ENCODE data around the gene KCNQ1. TPM values are rescaled to one million over a fixed set of nuclear protein-coding genes. Genes with fewer than 3 reads are reported as not detected.

The KCNQ1 gene
- total and polyA plus RNA-seq, 2 donors (not counting 3 experiments of a cell fraction or from before 2014, with no cell fraction given): 0.07 to 0.09 TPM

DNA sequence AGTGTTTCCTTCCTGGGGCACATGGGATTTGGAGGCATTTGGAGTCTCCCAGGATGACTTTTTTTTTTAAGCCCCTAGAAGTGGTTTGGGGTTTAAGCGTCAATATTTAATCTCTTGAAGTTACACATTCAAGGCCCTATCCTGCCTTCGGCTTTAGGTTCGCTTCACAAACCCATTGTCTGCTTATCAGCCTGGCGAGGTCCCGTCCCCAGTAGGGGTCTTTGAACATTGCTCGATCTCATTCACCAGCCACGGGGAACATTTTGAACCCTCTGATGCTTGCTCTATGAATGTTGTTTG lies 75.9 kb downstream of the KCNQ1 start:
- no peaks in the 10 kb centered on the region for H3K27me3 ChIP-seq (ENCODE audit: control insufficient read depth in 2 of 2, insufficient read depth in 2 of 2, low read length in 2 of 2)
- no peak overlapping the region for H3K9ac ChIP-seq (replicated peaks; ENCODE audit: extremely low read depth, insufficient read depth, low read length)
- intact Hi-C loops (cut with micrococcal nuclease) (no loop called here), dilution Hi-C loops (cut with MboI; ENCODE audit: extremely low pct_ligation_motif_present, low sequenced_read_pairs) (no loop called here)
- H3K4me2 ChIP-seq (ENCODE audit: insufficient read depth, low read length): no peak overlapping the region
- H3K9me1 ChIP-seq (replicated peaks; ENCODE audit: control insufficient read depth, extremely low read depth, insufficient read depth, low read length): no peaks in the 10 kb centered on the region
- H3K36me3 ChIP-seq (ENCODE audit: control insufficient read depth in 2 of 2, extremely low read depth in 1 of 2, insufficient read depth in 2 of 2, low read length in 2 of 2): no peaks in the 10 kb centered on the region
- no peaks in the 10 kb centered on the region for H3K4me1 ChIP-seq (ENCODE audit: control insufficient read depth, extremely low read depth, insufficient read depth, low read length)
- no peak overlapping the region for H2AFZ ChIP-seq (ENCODE audit: low read depth, low read length)
- no peak overlapping the region for H3K27ac ChIP-seq (ENCODE audit: insufficient read depth, low read depth, low read length)
- BruUV-seq (replicated peaks): no TSS peak
- DNase-seq (ENCODE audit: low read depth, low spot score) (no peak), FAIRE-seq (no peak)
- POLR2A ChIA-PET: no interaction called here
- no peaks in the 10 kb centered on the region for H4K20me1 ChIP-seq (replicated peaks; ENCODE audit: control insufficient read depth, extremely low read depth, insufficient read depth, low read length)
- H3K4me3 ChIP-seq (replicated peaks in 1 of 3; ENCODE audit: insufficient read depth in 1 of 3, low read depth in 1 of 3, low read length in 3 of 3): no peak overlapping the region
- H3K79me2 ChIP-seq (ENCODE audit: control insufficient read depth, insufficient read depth, low read length): no peaks in the 10 kb centered on the region
- CTCF ChIA-PET: no interaction called here
- no peaks in the 10 kb centered on the region for H3K9me3 ChIP-seq (replicated peaks; ENCODE audit: control insufficient read depth, insufficient read depth, low read length)
- no peak for TF ChIP-seq POLR2AphosphoS5 (IDR thresholded peaks at IDR 0.05; ENCODE audit: insufficient read depth, low read depth, low read length)
- no peak for TF ChIP-seq EZH2 (IDR thresholded peaks at IDR 0.05; ENCODE audit: borderline replicate concordance, low read depth, low read length, severe bottlenecking)
- no peak for TF ChIP-seq MYC (IDR thresholded peaks at IDR 0.05; ENCODE audit: low read depth, low read length)
- no peak for TF ChIP-seq FOS (IDR thresholded peaks at IDR 0.05; ENCODE audit: borderline replicate concordance, insufficient read depth, low read length)
- no peak for TF ChIP-seq JUN (IDR thresholded peaks at IDR 0.05; ENCODE audit: borderline replicate concordance, insufficient read depth, insufficient read length, low read depth)
- no peak for TF ChIP-seq GATA2 (IDR thresholded peaks at IDR 0.05; ENCODE audit: insufficient read depth, insufficient read length, low read depth, low read length)
- TF ChIP-seq POLR2A (IDR thresholded peaks at IDR 0.05; ENCODE audit: low read depth, low read length): no peak

DNA sequence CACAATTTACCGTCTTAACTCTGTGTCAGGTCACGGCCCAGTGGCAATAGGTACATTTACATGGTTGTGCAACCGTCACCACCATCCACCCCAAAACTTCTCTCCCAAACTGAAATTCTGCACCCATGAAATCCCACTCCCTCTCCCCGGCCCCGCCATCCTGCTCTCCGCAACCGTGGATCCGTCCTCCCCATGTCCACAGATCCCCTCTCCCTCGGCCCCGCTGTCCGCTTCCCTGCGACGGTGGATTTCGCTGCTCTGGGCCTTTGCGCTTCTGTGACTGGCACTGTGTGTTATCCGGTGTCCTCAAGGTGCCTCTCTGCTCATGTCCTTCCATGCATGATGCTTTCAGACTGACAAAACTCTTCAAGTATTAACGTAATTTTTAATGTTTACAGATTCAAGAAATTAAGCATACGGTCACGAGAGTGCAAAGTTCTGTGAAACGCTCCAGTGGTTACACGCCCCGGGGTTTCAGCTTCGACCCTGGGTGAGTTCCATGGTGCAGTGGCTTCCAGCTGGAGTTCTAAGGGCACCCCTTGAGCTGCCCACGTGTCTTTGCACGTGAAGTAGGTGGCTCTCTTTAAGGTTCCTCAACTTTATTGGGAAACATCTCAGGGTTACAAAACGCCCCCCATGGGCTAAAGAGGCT lies 76.4 kb downstream of the KCNQ1 start:
- FAIRE-seq (no peak), DNase-seq (ENCODE audit: low read depth, low spot score) (no peak)
- H3K4me2 ChIP-seq (ENCODE audit: insufficient read depth, low read length): no peak overlapping the region
- no peak overlapping the region for H3K9ac ChIP-seq (replicated peaks; ENCODE audit: extremely low read depth, insufficient read depth, low read length)
- intact Hi-C loops (cut with micrococcal nuclease) (no loop called here), dilution Hi-C loops (cut with MboI; ENCODE audit: extremely low pct_ligation_motif_present, low sequenced_read_pairs) (no loop called here)
- no TSS peak for BruUV-seq (replicated peaks)
- H2AFZ ChIP-seq (ENCODE audit: low read depth, low read length): no peak overlapping the region
- TF ChIP-seq JUN (IDR thresholded peaks at IDR 0.05; ENCODE audit: borderline replicate concordance, insufficient read depth, insufficient read length, low read depth) (no peak), FOS (IDR thresholded peaks at IDR 0.05; ENCODE audit: borderline replicate concordance, insufficient read depth, low read length) (no peak), POLR2AphosphoS5 (IDR thresholded peaks at IDR 0.05; ENCODE audit: insufficient read depth, low read depth, low read length) (no peak), POLR2A (IDR thresholded peaks at IDR 0.05; ENCODE audit: low read depth, low read length) (no peak), EZH2 (IDR thresholded peaks at IDR 0.05; ENCODE audit: borderline replicate concordance, low read depth, low read length, severe bottlenecking) (no peak), GATA2 (IDR thresholded peaks at IDR 0.05; ENCODE audit: insufficient read depth, insufficient read length, low read depth, low read length) (no peak)
- TF ChIP-seq, protein P1, sequence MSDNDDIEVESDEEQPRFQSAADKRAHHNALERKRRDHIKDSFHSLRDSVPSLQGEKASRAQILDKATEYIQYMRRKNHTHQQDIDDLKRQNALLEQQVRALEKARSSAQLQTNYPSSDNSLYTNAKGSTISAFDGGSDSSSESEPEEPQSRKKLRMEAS (IDR thresholded peaks at IDR 0.05; ENCODE audit: insufficient read depth, insufficient read length): no peak
- no peak overlapping the region for H3K4me3 ChIP-seq (replicated peaks in 1 of 3; ENCODE audit: insufficient read depth in 1 of 3, low read depth in 1 of 3, low read length in 3 of 3)
- no peaks in the 10 kb centered on the region for H3K9me1 ChIP-seq (replicated peaks; ENCODE audit: control insufficient read depth, extremely low read depth, insufficient read depth, low read length)
- ChIA-PET CTCF (no interaction called here), POLR2A (no interaction called here)
- H3K9me3 ChIP-seq (replicated peaks; ENCODE audit: control insufficient read depth, insufficient read depth, low read length): no peaks in the 10 kb centered on the region
- H3K27me3 ChIP-seq (ENCODE audit: control insufficient read depth in 2 of 2, insufficient read depth in 2 of 2, low read length in 2 of 2): no peaks in the 10 kb centered on the region
- no peaks in the 10 kb centered on the region for H3K79me2 ChIP-seq (ENCODE audit: control insufficient read depth, insufficient read depth, low read length)
- no peaks in the 10 kb centered on the region for H4K20me1 ChIP-seq (replicated peaks; ENCODE audit: control insufficient read depth, extremely low read depth, insufficient read depth, low read length)
- no peak overlapping the region for H3K27ac ChIP-seq (ENCODE audit: insufficient read depth, low read depth, low read length)
- no peaks in the 10 kb centered on the region for H3K36me3 ChIP-seq (ENCODE audit: control insufficient read depth in 2 of 2, extremely low read depth in 1 of 2, insufficient read depth in 2 of 2, low read length in 2 of 2)
- H3K4me1 ChIP-seq (ENCODE audit: control insufficient read depth, extremely low read depth, insufficient read depth, low read length): no peaks in the 10 kb centered on the region
